ENCODE results near the gene NAALADL2. TPM values are rescaled to one million over a fixed set of nuclear protein-coding genes. Genes with fewer than 3 reads are reported as not detected.

NAALADL2 gene
- total and polyA plus RNA-seq, 2 of the 8 experiments (the other 6 are each of a cell fraction or from before 2014, with no cell fraction given): 0.12 to 0.22 TPM

DNA sequence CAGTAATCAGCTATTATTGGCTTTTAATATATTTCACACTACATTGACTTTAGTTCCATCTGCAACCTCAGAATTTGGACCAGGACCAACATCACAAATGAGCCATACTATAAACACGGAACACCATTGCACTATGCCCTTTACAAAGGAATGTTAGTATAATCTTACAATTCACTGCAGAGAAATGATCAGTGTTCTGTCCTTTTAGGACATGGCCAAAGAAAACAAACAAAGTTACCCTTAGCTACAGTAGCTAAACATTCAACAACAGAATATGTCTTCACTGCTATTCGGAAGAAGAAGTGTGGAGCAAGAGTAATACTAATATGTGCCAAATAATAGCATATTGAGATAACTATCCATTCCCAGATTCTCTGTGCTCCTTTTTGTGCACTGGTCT lies 90.4 kb downstream of the NAALADL2 start (continued):
- TF ChIP-seq, protein P1, sequence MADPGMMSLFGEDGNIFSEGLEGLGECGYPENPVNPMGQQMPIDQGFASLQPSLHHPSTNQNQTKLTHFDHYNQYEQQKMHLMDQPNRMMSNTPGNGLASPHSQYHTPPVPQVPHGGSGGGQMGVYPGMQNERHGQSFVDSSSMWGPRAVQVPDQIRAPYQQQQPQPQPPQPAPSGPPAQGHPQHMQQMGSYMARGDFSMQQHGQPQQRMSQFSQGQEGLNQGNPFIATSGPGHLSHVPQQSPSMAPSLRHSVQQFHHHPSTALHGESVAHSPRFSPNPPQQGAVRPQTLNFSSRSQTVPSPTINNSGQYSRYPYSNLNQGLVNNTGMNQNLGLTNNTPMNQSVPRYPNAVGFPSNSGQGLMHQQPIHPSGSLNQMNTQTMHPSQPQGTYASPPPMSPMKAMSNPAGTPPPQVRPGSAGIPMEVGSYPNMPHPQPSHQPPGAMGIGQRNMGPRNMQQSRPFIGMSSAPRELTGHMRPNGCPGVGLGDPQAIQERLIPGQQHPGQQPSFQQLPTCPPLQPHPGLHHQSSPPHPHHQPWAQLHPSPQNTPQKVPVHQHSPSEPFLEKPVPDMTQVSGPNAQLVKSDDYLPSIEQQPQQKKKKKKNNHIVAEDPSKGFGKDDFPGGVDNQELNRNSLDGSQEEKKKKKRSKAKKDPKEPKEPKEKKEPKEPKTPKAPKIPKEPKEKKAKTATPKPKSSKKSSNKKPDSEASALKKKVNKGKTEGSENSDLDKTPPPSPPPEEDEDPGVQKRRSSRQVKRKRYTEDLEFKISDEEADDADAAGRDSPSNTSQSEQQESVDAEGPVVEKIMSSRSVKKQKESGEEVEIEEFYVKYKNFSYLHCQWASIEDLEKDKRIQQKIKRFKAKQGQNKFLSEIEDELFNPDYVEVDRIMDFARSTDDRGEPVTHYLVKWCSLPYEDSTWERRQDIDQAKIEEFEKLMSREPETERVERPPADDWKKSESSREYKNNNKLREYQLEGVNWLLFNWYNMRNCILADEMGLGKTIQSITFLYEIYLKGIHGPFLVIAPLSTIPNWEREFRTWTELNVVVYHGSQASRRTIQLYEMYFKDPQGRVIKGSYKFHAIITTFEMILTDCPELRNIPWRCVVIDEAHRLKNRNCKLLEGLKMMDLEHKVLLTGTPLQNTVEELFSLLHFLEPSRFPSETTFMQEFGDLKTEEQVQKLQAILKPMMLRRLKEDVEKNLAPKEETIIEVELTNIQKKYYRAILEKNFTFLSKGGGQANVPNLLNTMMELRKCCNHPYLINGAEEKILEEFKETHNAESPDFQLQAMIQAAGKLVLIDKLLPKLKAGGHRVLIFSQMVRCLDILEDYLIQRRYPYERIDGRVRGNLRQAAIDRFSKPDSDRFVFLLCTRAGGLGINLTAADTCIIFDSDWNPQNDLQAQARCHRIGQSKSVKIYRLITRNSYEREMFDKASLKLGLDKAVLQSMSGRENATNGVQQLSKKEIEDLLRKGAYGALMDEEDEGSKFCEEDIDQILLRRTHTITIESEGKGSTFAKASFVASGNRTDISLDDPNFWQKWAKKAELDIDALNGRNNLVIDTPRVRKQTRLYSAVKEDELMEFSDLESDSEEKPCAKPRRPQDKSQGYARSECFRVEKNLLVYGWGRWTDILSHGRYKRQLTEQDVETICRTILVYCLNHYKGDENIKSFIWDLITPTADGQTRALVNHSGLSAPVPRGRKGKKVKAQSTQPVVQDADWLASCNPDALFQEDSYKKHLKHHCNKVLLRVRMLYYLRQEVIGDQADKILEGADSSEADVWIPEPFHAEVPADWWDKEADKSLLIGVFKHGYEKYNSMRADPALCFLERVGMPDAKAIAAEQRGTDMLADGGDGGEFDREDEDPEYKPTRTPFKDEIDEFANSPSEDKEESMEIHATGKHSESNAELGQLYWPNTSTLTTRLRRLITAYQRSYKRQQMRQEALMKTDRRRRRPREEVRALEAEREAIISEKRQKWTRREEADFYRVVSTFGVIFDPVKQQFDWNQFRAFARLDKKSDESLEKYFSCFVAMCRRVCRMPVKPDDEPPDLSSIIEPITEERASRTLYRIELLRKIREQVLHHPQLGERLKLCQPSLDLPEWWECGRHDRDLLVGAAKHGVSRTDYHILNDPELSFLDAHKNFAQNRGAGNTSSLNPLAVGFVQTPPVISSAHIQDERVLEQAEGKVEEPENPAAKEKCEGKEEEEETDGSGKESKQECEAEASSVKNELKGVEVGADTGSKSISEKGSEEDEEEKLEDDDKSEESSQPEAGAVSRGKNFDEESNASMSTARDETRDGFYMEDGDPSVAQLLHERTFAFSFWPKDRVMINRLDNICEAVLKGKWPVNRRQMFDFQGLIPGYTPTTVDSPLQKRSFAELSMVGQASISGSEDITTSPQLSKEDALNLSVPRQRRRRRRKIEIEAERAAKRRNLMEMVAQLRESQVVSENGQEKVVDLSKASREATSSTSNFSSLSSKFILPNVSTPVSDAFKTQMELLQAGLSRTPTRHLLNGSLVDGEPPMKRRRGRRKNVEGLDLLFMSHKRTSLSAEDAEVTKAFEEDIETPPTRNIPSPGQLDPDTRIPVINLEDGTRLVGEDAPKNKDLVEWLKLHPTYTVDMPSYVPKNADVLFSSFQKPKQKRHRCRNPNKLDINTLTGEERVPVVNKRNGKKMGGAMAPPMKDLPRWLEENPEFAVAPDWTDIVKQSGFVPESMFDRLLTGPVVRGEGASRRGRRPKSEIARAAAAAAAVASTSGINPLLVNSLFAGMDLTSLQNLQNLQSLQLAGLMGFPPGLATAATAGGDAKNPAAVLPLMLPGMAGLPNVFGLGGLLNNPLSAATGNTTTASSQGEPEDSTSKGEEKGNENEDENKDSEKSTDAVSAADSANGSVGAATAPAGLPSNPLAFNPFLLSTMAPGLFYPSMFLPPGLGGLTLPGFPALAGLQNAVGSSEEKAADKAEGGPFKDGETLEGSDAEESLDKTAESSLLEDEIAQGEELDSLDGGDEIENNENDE (IDR thresholded peaks at IDR 0.05; ENCODE audit: insufficient replicate concordance, low read length): no peak
- TF ChIP-seq HDAC2 (IDR thresholded peaks at IDR 0.05; ENCODE audit: borderline replicate concordance in 1 of 2, low read depth in 2 of 2, low read length in 2 of 2) (no peak), TBP (IDR thresholded peaks at IDR 0.05; ENCODE audit: low read depth, low read length) (no peak), CEBPB (IDR thresholded peaks at IDR 0.05; ENCODE audit: low read depth, low read length) (no peak), RBBP5 (IDR thresholded peaks at IDR 0.05; ENCODE audit: borderline replicate concordance, low read depth, low read length) (no peak), BCL11A (IDR thresholded peaks at IDR 0.05; ENCODE audit: low read depth in 2 of 2, low read length in 2 of 2) (no peak), CREB1 (IDR thresholded peaks at IDR 0.05) (no peak), KDM1A (IDR thresholded peaks at IDR 0.05; ENCODE audit: borderline replicate concordance, low read length) (no peak), CBX8 (IDR thresholded peaks at IDR 0.05; ENCODE audit: borderline replicate concordance, low read depth, low read length) (no peak), TEAD4 (IDR thresholded peaks at IDR 0.05; ENCODE audit: low read depth, low read length) (no peak), MAFK (IDR thresholded peaks at IDR 0.05; ENCODE audit: low read depth, low read length) (no peak), BRCA1 (IDR thresholded peaks at IDR 0.05; ENCODE audit: low read depth, low read length) (no peak), NRF1 (IDR thresholded peaks at IDR 0.05; ENCODE audit: low read depth, low read length) (no peak)
